GM13977 (cell line): ENCODE measurements around the gene SCYL3.

Source experiments
- DNase-seq: peaks from one replicate; pipeline ENCODE4 v3.0.0; 2012; ENCODE audit warnings: low spot score
- CTCF ChIP-seq: IDR thresholded peaks from 2 replicates; pipeline ENCODE4 v1.5.1; 2012; ENCODE audit warnings: mild to moderate bottlenecking, control low read depth; ENCODE audit not compliant: insufficient read depth; ENCODE audit errors: extremely low read depth, missing control alignments
- in situ Hi-C: fragments of 300-500 bp; cut with MboI; formaldehyde crosslinking; loops from one replicate; pipeline ENCODE4 v1.12.0; 2022; ENCODE audit warnings: low sequenced_read_pairs, low pct_unique_long_range_greater_than_20kb, mixed read lengths, inconsistent platforms; ENCODE audit not compliant: unreplicated experiment

The SCYL3 gene

GRCh38 chr1:169892176-169892926 is 1.3 kb downstream of the SCYL3 start:
- TF ChIP-seq CTCF: no peak
- in situ Hi-C loops: no loop called here
- DNase-seq: no peak

DNA sequence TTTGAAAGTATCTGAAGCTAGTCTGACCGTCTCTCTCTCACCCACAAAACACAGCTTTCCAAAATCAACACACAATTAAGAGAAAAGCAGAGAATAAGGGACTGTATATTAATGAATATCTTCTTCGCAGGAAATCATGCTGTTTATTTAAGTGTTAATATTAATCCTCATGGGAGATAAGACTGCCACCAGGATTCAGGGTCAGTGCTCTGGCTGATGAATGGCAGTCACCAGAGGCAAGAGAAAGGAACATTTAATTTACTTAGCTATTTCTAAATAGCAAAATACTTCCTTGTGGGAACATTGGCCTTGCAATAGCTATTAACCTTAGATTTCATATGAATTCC is 2.2 kb downstream of the SCYL3 start:
- in situ Hi-C loops: no loop called here
- no peak for DNase-seq
- no peak for TF ChIP-seq CTCF

- TF ChIP-seq CTCF: no peak
- DNase-seq: peak; percentile 61
- in situ Hi-C loops: no loop called here
Observed at GRCh38 chr1:169890761-169891538, 2.7 kb downstream of the SCYL3 start.

GRCh38 chr1:169889871-169890270 is 3.8 kb downstream of the SCYL3 start:
- no peak for TF ChIP-seq CTCF
- no peak for DNase-seq
- in situ Hi-C loops: no loop called here

GRCh38 chr1:169886931-169887330 is 6.8 kb downstream of the SCYL3 start:
- no peak for TF ChIP-seq CTCF
- in situ Hi-C loops: no loop called here
- no peak for DNase-seq

- TF ChIP-seq CTCF: no peak
- in situ Hi-C loops: no loop called here
- no peak for DNase-seq
Observed at GRCh38 chr1:169886422-169886821, 7.3 kb downstream of the SCYL3 start.
